HFFc6 (cell line): ENCODE results near the gene SLC5A11. TPM values are rescaled to one million over a fixed set of nuclear protein-coding genes. Genes with fewer than 3 reads are reported as not detected.

Source experiments
- DNase-seq: peaks from one replicate; pipeline ENCODE4 v3.0.0-alpha.2; 2018
- H3K27ac Mint-ChIP-seq: 2 replicates; pipeline ENCODE4 v1.8.0; 2020; ENCODE audit warnings: mild to moderate bottlenecking, mixed read lengths
- H3K27me3 Mint-ChIP-seq: 2 replicates; pipeline ENCODE4 v1.8.0; 2021; ENCODE audit warnings: mild to moderate bottlenecking, moderate library complexity, mixed read lengths; ENCODE audit not compliant: insufficient read depth
- H3K36me3 Mint-ChIP-seq: 2 replicates; pipeline ENCODE4 v1.8.0; 2021; ENCODE audit warnings: low read depth, mixed read lengths
- H3K4me1 Mint-ChIP-seq: 2 replicates; pipeline ENCODE4 v1.8.0; 2020; ENCODE audit warnings: low read depth, mixed read lengths
- H3K4me3 Mint-ChIP-seq: 2 replicates; pipeline ENCODE4 v1.8.0; 2020; ENCODE audit warnings: mild to moderate bottlenecking, moderate library complexity, mixed read lengths
- H3K9me3 Mint-ChIP-seq: 2 replicates; pipeline ENCODE4 v1.8.0; 2020; ENCODE audit warnings: mild to moderate bottlenecking, mixed read lengths
- total RNA-seq, 6 experiments: library from RNA; stranded (reverse); fragmentation: NEBNext Ultra II Directional; extraction: Animal tissue kit (Norgen Biotek cat#: 25700); gene quantifications; 2 replicates in 1 of 6; 3 replicates in 5 of 6; pipeline ENCODE4 v1.2.3, GENCODE V29; 2021
- TF ChIP-seq, protein P1 (sequence below): fragments of 200-600 bp; sonication (generic); IDR thresholded peaks from 2 replicates; pipeline ENCODE4 v1.5.0; 2021; ENCODE audit warnings: antibody characterized with exemption, mild to moderate bottlenecking

Gene SLC5A11
- total RNA-seq, 6 experiments from 2014 or later, result 0.23 TPM; not detected in 5

GRCh38 chr16:24820522-24820921 lies 25.2 kb upstream of the SLC5A11 start:
- Mint-ChIP-seq H3K4me3 (no peak overlapping the region), H3K4me1 (peaks cover 20% of the 10 kb centered on the region), H3K27ac (peak overlapping the region; percentile 62), H3K9me3 (no peaks in the 10 kb centered on the region), H3K36me3 (peaks cover 51% of the 10 kb centered on the region), H3K27me3 (peaks cover 9% of the 10 kb centered on the region)
- peak; percentile 13 for DNase-seq
- TF ChIP-seq, protein P1, sequence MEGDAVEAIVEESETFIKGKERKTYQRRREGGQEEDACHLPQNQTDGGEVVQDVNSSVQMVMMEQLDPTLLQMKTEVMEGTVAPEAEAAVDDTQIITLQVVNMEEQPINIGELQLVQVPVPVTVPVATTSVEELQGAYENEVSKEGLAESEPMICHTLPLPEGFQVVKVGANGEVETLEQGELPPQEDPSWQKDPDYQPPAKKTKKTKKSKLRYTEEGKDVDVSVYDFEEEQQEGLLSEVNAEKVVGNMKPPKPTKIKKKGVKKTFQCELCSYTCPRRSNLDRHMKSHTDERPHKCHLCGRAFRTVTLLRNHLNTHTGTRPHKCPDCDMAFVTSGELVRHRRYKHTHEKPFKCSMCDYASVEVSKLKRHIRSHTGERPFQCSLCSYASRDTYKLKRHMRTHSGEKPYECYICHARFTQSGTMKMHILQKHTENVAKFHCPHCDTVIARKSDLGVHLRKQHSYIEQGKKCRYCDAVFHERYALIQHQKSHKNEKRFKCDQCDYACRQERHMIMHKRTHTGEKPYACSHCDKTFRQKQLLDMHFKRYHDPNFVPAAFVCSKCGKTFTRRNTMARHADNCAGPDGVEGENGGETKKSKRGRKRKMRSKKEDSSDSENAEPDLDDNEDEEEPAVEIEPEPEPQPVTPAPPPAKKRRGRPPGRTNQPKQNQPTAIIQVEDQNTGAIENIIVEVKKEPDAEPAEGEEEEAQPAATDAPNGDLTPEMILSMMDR, result no peak

DNA sequence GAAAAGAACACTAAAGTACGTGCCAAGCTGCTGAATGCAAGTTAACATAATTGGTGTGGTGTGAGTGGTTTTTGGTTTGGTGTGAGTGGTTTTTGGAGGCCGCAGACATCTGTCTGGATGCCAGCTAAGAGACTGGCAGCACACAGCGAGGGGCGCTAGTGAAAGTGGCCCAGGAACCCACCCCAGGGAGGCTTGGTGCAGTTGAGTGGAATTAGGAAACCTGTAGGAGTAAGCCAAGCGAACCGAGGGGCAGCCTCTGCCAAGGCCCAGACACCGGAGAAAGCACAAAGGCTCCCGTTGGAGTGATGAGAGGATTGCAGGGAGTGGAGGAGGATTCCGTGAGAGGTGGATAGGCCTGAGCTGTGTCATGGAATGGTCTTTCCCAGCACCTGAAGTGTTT lies 24.6 kb upstream of the SLC5A11 start:
- Mint-ChIP-seq H3K36me3 (peaks cover 57% of the 10 kb centered on the region), H3K9me3 (no peaks in the 10 kb centered on the region), H3K4me3 (no peak overlapping the region), H3K27ac (no peak overlapping the region), H3K4me1 (peaks cover 20% of the 10 kb centered on the region), H3K27me3 (peaks cover 9% of the 10 kb centered on the region)
- no peak for DNase-seq
- TF ChIP-seq, protein P1, result no peak

GRCh38 chr16:24822542-24822941 lies 23.2 kb upstream of the SLC5A11 start:
- H3K9me3 Mint-ChIP-seq, result no peaks in the 10 kb centered on the region
- DNase-seq, result no peak
- H3K36me3 Mint-ChIP-seq, result peaks cover 70% of the 10 kb centered on the region
- H3K27me3 Mint-ChIP-seq, result peaks cover 9% of the 10 kb centered on the region
- TF ChIP-seq, protein P1, result no peak
- H3K27ac Mint-ChIP-seq, result no peak overlapping the region
- no peak overlapping the region; the same call in 1 of the 2 replicates for H3K4me3 Mint-ChIP-seq
- peaks cover 20% of the 10 kb centered on the region for H3K4me1 Mint-ChIP-seq

- Mint-ChIP-seq H3K4me3 (no peak overlapping the region), H3K9me3 (no peaks in the 10 kb centered on the region), H3K4me1 (peaks cover 20% of the 10 kb centered on the region), H3K27me3 (peaks cover 9% of the 10 kb centered on the region), H3K27ac (no peak overlapping the region), H3K36me3 (peaks cover 65% of the 10 kb centered on the region)
- DNase-seq, result no peak
- TF ChIP-seq, protein P1, result no peak
Measured at GRCh38 chr16:24822974-24823373, 22.8 kb upstream of the SLC5A11 start.

GRCh38 chr16:24825696-24826095 lies 20.1 kb upstream of the SLC5A11 start:
- peaks cover 6% of the 10 kb centered on the region for H3K27me3 Mint-ChIP-seq
- DNase-seq, result no peak
- TF ChIP-seq, protein P1, result no peak
- no peaks in the 10 kb centered on the region for H3K9me3 Mint-ChIP-seq
- H3K36me3 Mint-ChIP-seq, result peaks cover 42% of the 10 kb centered on the region
- no peak overlapping the region for H3K4me3 Mint-ChIP-seq
- no peak overlapping the region; the same call in 1 of the 2 replicates for H3K27ac Mint-ChIP-seq
- no peaks in the 10 kb centered on the region for H3K4me1 Mint-ChIP-seq
